Activated CD8-positive, alpha-beta memory T cell treated with anti-CD3 and anti-CD28 coated beads for 36 hours (primary cell): ENCODE data around the gene SYT9. TPM values are rescaled to one million over a fixed set of nuclear protein-coding genes. Genes with fewer than 3 reads are reported as not detected.

Experiments
- CTCF ChIA-PET: fragments of 350-600 bp; sonication (Branson Sonifier 250); formaldehyde crosslinking; loops from one replicate; lab custom pipeline; 2021; ENCODE audit warnings: antibody characterized with exemption; lab: Charles Lee
- POLR2A ChIA-PET: fragments of 350-600 bp; sonication (Branson Sonifier 250); formaldehyde crosslinking; loops from one replicate; lab custom pipeline; 2021; ENCODE audit warnings: antibody characterized with exemption; lab: Charles Lee
- total RNA-seq, 2 experiments: library from RNA; stranded (reverse); gene quantifications; one replicate each; pipeline ENCODE4 v1.2.3, GENCODE V29; 2021

Gene SYT9
- total RNA-seq, 2 experiments from 2014 or later, result not detected

GRCh38 chr11:7448201-7448600 lies 196.5 kb downstream of the SYT9 start:
- ChIA-PET POLR2A (no interaction called here), CTCF (no interaction called here)

- POLR2A ChIA-PET, result no interaction called here
- CTCF ChIA-PET, result no interaction called here
Measured at GRCh38 chr11:7449211-7449840, 197.6 kb downstream of the SYT9 start.

GRCh38 chr11:7449841-7450214 lies 198.1 kb downstream of the SYT9 start:
- CTCF ChIA-PET, result no interaction called here
- POLR2A ChIA-PET, result no interaction called here

- ChIA-PET CTCF (no interaction called here), POLR2A (no interaction called here)
Measured at GRCh38 chr11:7450836-7451235, 199.1 kb downstream of the SYT9 start.

GRCh38 chr11:7451520-7451919 lies 199.8 kb downstream of the SYT9 start:
- POLR2A ChIA-PET, result no interaction called here
- CTCF ChIA-PET, result no interaction called here

GRCh38 chr11:7451952-7452494 lies 200.3 kb downstream of the SYT9 start:
- ChIA-PET POLR2A (no interaction called here), CTCF (no interaction called here)

GRCh38 chr11:7454854-7455253 lies 203.2 kb downstream of the SYT9 start:
- ChIA-PET POLR2A (no interaction called here), CTCF (no interaction called here)

GRCh38 chr11:7457211-7457610 lies 205.5 kb downstream of the SYT9 start:
- ChIA-PET POLR2A (no interaction called here), CTCF (no interaction called here)

GRCh38 chr11:7462706-7463105 lies 211.0 kb downstream of the SYT9 start:
- CTCF ChIA-PET, result interaction anchor here (1.1 kb wide), 1 partner anchor 20 kb away, joined by 4 read pairs; no protein-coding TSS in a partner anchor

GRCh38 chr11:7467652-7468051 lies 215.9 kb downstream of the SYT9 start:
- POLR2A ChIA-PET, result no interaction called here
- CTCF ChIA-PET, result no interaction called here

More at GRCh38 chr11:7462706-7463105, 211.0 kb downstream of the SYT9 start:
- POLR2A ChIA-PET, result no interaction called here

GRCh38 chr11:7469351-7469865 lies 217.7 kb downstream of the SYT9 start:
- ChIA-PET POLR2A (no interaction called here), CTCF (no interaction called here)

- ChIA-PET CTCF (no interaction called here), POLR2A (no interaction called here)
Measured at GRCh38 chr11:7471071-7471470, 219.4 kb downstream of the SYT9 start.

GRCh38 chr11:7473717-7474116 lies 222.0 kb downstream of the SYT9 start:
- CTCF ChIA-PET, result no interaction called here

GRCh38 chr11:7480113-7480512 lies 228.4 kb downstream of the SYT9 start:
- POLR2A ChIA-PET, result no interaction called here
- CTCF ChIA-PET, result no interaction called here

More at GRCh38 chr11:7473717-7474116, 222.0 kb downstream of the SYT9 start:
- POLR2A ChIA-PET, result no interaction called here

GRCh38 chr11:7484131-7484530 lies 232.4 kb downstream of the SYT9 start:
- ChIA-PET CTCF (no interaction called here), POLR2A (no interaction called here)

GRCh38 chr11:7484645-7485044 lies 232.9 kb downstream of the SYT9 start:
- ChIA-PET POLR2A (no interaction called here), CTCF (interaction anchor here (0.9 kb wide), 1 partner anchor 43 kb away, joined by 3 read pairs; no protein-coding TSS in a partner anchor)

GRCh38 chr11:7485186-7486097 lies 233.7 kb downstream of the SYT9 start, which contains the start of gene OLFML1:
Gene OLFML1 (plus strand): TSS chr11:7485506. CDS start chr11:7485876, 370 bp downstream.
- CTCF ChIA-PET, result interaction anchor here (0.9 kb wide), 1 partner anchor 43 kb away, joined by 3 read pairs; no protein-coding TSS in a partner anchor
- POLR2A ChIA-PET, result no interaction called here

GRCh38 chr11:7486098-7486780 lies 234.5 kb downstream of the SYT9 start:
- POLR2A ChIA-PET, result no interaction called here

GRCh38 chr11:7486781-7487140 lies 235.1 kb downstream of the SYT9 start:
- ChIA-PET CTCF (no interaction called here), POLR2A (no interaction called here)

More at GRCh38 chr11:7486098-7486780, 234.5 kb downstream of the SYT9 start:
- CTCF ChIA-PET, result no interaction called here
